ENCODE measurements around the gene BUD23.
"Not testable (repeated sequence)": the region's sequence is repeated elsewhere in the genome, so short reads cannot be mapped to it uniquely, and the experiment has no call there.

Gene BUD23

GRCh38 chr7:73719806-73720169 lies 36.4 kb downstream of the BUD23 start:
- Histone ChIP-seq H3K4me1 (ENCODE audit: low read depth, poor library complexity, severe bottlenecking) (peaks cover 34% of the 10 kb centered on the region), H2AFZ (ENCODE audit: low read depth) (peak overlapping the region; percentile 90; the same call in 1 of the 2 replicates), H3K9ac (no peak overlapping the region), H4K20me1 (ENCODE audit: insufficient read depth) (no peaks in the 10 kb centered on the region), H3K27ac (no peak overlapping the region), H3K36me3 (ENCODE audit: insufficient read depth) (no peaks in the 10 kb centered on the region), H3K4me2 (peak overlapping the region; percentile 96), H3K27me3 (ENCODE audit: insufficient read depth, low read depth) (no peaks in the 10 kb centered on the region), H3K4me3 (IDR thresholded peaks at IDR 0.05; ENCODE audit: insufficient read depth, low read depth, low read length) (no peak overlapping the region), H3K79me2 (ENCODE audit: insufficient read depth, low read depth) (peaks cover 22% of the 10 kb centered on the region)
- TF ChIP-seq CTCF (conservative IDR thresholded peaks at IDR 0.05; ENCODE audit: low read depth, low read length): no peak

- H3K27me3 ChIP-seq (ENCODE audit: insufficient read depth, low read depth): not testable (repeated sequence)
These were observed 37.0 kb downstream of the BUD23 start for GRCh38 chr7:73720443-73720842.

GRCh38 chr7:73721377-73721817 lies 38.0 kb downstream of the BUD23 start:
- H3K79me2 ChIP-seq (ENCODE audit: insufficient read depth, low read depth): peaks cover 14% of the 10 kb centered on the region; the same call in 1 of the 2 replicates
- H4K20me1 ChIP-seq (ENCODE audit: insufficient read depth): no peaks in the 10 kb centered on the region
- no peak overlapping the region for H3K4me2 ChIP-seq
- no peaks in the 10 kb centered on the region for H3K27me3 ChIP-seq (ENCODE audit: insufficient read depth, low read depth)
- no peaks in the 10 kb centered on the region for H3K36me3 ChIP-seq (ENCODE audit: insufficient read depth)
- H2AFZ ChIP-seq (ENCODE audit: low read depth): no peak overlapping the region
- no peak for TF ChIP-seq CTCF (conservative IDR thresholded peaks at IDR 0.05; ENCODE audit: low read depth, low read length)
- H3K4me3 ChIP-seq (IDR thresholded peaks at IDR 0.05; ENCODE audit: insufficient read depth, low read depth, low read length): no peak overlapping the region
- H3K27ac ChIP-seq: no peak overlapping the region
- peaks cover 18% of the 10 kb centered on the region for H3K4me1 ChIP-seq (ENCODE audit: low read depth, poor library complexity, severe bottlenecking)
- H3K9ac ChIP-seq: no peak overlapping the region

More at GRCh38 chr7:73720443-73720842, 37.0 kb downstream of the BUD23 start:
- not testable (repeated sequence) for H3K36me3 ChIP-seq (ENCODE audit: insufficient read depth); H3K4me2 ChIP-seq; H3K9ac ChIP-seq; H3K4me3 ChIP-seq (IDR thresholded peaks at IDR 0.05; ENCODE audit: insufficient read depth, low read depth, low read length); H2AFZ ChIP-seq (ENCODE audit: low read depth); H4K20me1 ChIP-seq (ENCODE audit: insufficient read depth); H3K27ac ChIP-seq
- Histone ChIP-seq H3K4me1 (ENCODE audit: low read depth, poor library complexity, severe bottlenecking) (peaks cover 27% of the 10 kb centered on the region), H3K79me2 (ENCODE audit: insufficient read depth, low read depth) (peaks cover 15% of the 10 kb centered on the region; the same call in 1 of the 2 replicates)

GRCh38 chr7:73722182-73722581 lies 38.8 kb downstream of the BUD23 start:
- not testable (repeated sequence) for H3K9ac ChIP-seq; H3K27ac ChIP-seq; H2AFZ ChIP-seq (ENCODE audit: low read depth); H3K27me3 ChIP-seq (ENCODE audit: insufficient read depth, low read depth); H3K36me3 ChIP-seq (ENCODE audit: insufficient read depth); H4K20me1 ChIP-seq (ENCODE audit: insufficient read depth); H3K4me3 ChIP-seq (IDR thresholded peaks at IDR 0.05; ENCODE audit: insufficient read depth, low read depth, low read length); H3K4me2 ChIP-seq
- peaks cover 12% of the 10 kb centered on the region for H3K4me1 ChIP-seq (ENCODE audit: low read depth, poor library complexity, severe bottlenecking)
- peaks cover 14% of the 10 kb centered on the region; the same call in 1 of the 2 replicates for H3K79me2 ChIP-seq (ENCODE audit: insufficient read depth, low read depth)

GRCh38 chr7:73722785-73723184 lies 39.4 kb downstream of the BUD23 start:
- no peak overlapping the region for H3K9ac ChIP-seq
- no peaks in the 10 kb centered on the region for H4K20me1 ChIP-seq (ENCODE audit: insufficient read depth)
- peaks cover 9% of the 10 kb centered on the region; the same call in 1 of the 2 replicates for H3K79me2 ChIP-seq (ENCODE audit: insufficient read depth, low read depth)
- no peak overlapping the region for H2AFZ ChIP-seq (ENCODE audit: low read depth)
- no peak for TF ChIP-seq CTCF (conservative IDR thresholded peaks at IDR 0.05; ENCODE audit: low read depth, low read length)
- H3K27ac ChIP-seq: no peak overlapping the region
- H3K4me1 ChIP-seq (ENCODE audit: low read depth, poor library complexity, severe bottlenecking): peaks cover 16% of the 10 kb centered on the region
- H3K36me3 ChIP-seq (ENCODE audit: insufficient read depth): no peaks in the 10 kb centered on the region
- H3K4me3 ChIP-seq (IDR thresholded peaks at IDR 0.05; ENCODE audit: insufficient read depth, low read depth, low read length): no peak overlapping the region
- H3K4me2 ChIP-seq: no peak overlapping the region
- no peaks in the 10 kb centered on the region for H3K27me3 ChIP-seq (ENCODE audit: insufficient read depth, low read depth)
